CD8-positive, alpha-beta memory T cell (primary cell): Measurements from ENCODE around the gene GUCA1A. TPM values are rescaled to one million over a fixed set of nuclear protein-coding genes. Genes with fewer than 3 reads are reported as not detected.

Source experiments
- CTCF ChIA-PET: fragments of 350-600 bp; sonication (Branson Sonifier 250); formaldehyde crosslinking; loops from one replicate; lab custom pipeline; 2021; ENCODE audit warnings: antibody characterized with exemption; lab: Charles Lee
- POLR2A ChIA-PET: fragments of 350-600 bp; sonication (Branson Sonifier 250); formaldehyde crosslinking; loops from one replicate; lab custom pipeline; 2021; ENCODE audit warnings: antibody characterized with exemption; lab: Charles Lee
- DNase-seq, 5 donors: peaks; one replicate each; pipeline versions ENCODE4 v3.0.0 to v3.0.0-alpha.2; 2020 to 2022; ENCODE audit warnings: mixed read lengths in 1 of 5
- H3K27ac ChIP-seq: one replicate; pipeline ENCODE4 v1.7.0; 2013; ENCODE audit warnings: low read depth, mild to moderate bottlenecking, low read length, moderate library complexity
- H3K27me3 ChIP-seq: 2 replicates; pipeline ENCODE4 v1.7.0; 2013; ENCODE audit warnings: low read length, mild to moderate bottlenecking; ENCODE audit not compliant: insufficient read depth, poor library complexity, severe bottlenecking
- H3K36me3 ChIP-seq: 2 replicates; pipeline ENCODE4 v1.7.0; 2013; ENCODE audit warnings: mild to moderate bottlenecking, low read length, moderate library complexity; ENCODE audit not compliant: insufficient read depth
- H3K4me1 ChIP-seq: 2 replicates; pipeline ENCODE4 v1.7.0; 2013; ENCODE audit warnings: mild to moderate bottlenecking, low read length, moderate library complexity; ENCODE audit not compliant: insufficient read depth
- H3K4me3 ChIP-seq: 2 replicates; pipeline ENCODE4 v1.7.0; 2013; ENCODE audit warnings: mild to moderate bottlenecking, low read length
- H3K9me3 ChIP-seq: 2 replicates; pipeline ENCODE4 v1.7.0; 2013; ENCODE audit warnings: mild to moderate bottlenecking, low read length
- H3K27ac Mint-ChIP-seq, 8 donors: one replicate each; pipeline ENCODE4 v1.8.0; 2020 to 2021; ENCODE audit warnings: mixed read lengths in 8 of 8, mild to moderate bottlenecking in 6 of 8, inconsistent platforms in 3 of 8, moderate library complexity in 3 of 8
- H3K27me3 Mint-ChIP-seq, 2 donors: one replicate each; pipeline ENCODE4 v1.8.0; 2020 to 2021; ENCODE audit warnings: mixed read lengths in 2 of 2, mild to moderate bottlenecking in 1 of 2, moderate library complexity in 1 of 2
- H3K36me3 Mint-ChIP-seq, 3 donors: one replicate each; pipeline ENCODE4 v1.8.0; 2020 to 2021; ENCODE audit warnings: mixed read lengths in 3 of 3, inconsistent platforms in 1 of 3, mild to moderate bottlenecking in 1 of 3
- H3K4me1 Mint-ChIP-seq, 3 donors: one replicate each; pipeline ENCODE4 v1.8.0; 2020 to 2021; ENCODE audit warnings: mixed read lengths in 3 of 3, inconsistent platforms in 1 of 3, mild to moderate bottlenecking in 1 of 3
- H3K4me3 Mint-ChIP-seq, 7 donors: one replicate each; pipeline ENCODE4 v1.8.0; 2020 to 2021; ENCODE audit warnings: mixed read lengths in 7 of 7, mild to moderate bottlenecking in 6 of 7, moderate library complexity in 4 of 7, inconsistent platforms in 2 of 7
- H3K9me3 Mint-ChIP-seq, 5 donors: one replicate each; pipeline ENCODE4 v1.8.0; 2020 to 2022; ENCODE audit warnings: mixed read lengths in 5 of 5, mild to moderate bottlenecking in 3 of 5, moderate library complexity in 2 of 5, inconsistent platforms in 1 of 5
- polyA plus RNA-seq: library from polyadenylated mRNA; unstranded; fragments of 300-500 nt; fragmentation: Illumina TruSeq; gene quantifications from one replicate; pipeline ENCODE4 v1.2.3, GENCODE V29; 2021
- total RNA-seq, 2 experiments: library from RNA; stranded (reverse); gene quantifications; one replicate each; pipeline ENCODE4 v1.2.3, GENCODE V29; 2021

Gene GUCA1A
- total and polyA plus RNA-seq, 3 experiments from 2014 or later, result not detected

- Histone ChIP-seq H3K36me3 (no peaks in the 10 kb centered on the region), H3K4me3 (no peak overlapping the region), H3K4me1 (no peaks in the 10 kb centered on the region), H3K27me3 (no peaks in the 10 kb centered on the region), H3K27ac (no peak overlapping the region), H3K9me3 (no peaks in the 10 kb centered on the region)
- peaks cover 2 to 13% of the 10 kb centered on the region in 2 donors for H3K27me3 Mint-ChIP-seq
- no peak overlapping the region for H3K4me3 Mint-ChIP-seq
- POLR2A ChIA-PET, result no interaction called here
- H3K9me3 Mint-ChIP-seq, result no peaks in the 10 kb centered on the region
- H3K36me3 Mint-ChIP-seq, result no peaks in the 10 kb centered on the region
- no peak overlapping the region for H3K27ac Mint-ChIP-seq
- CTCF ChIA-PET, result no interaction called here
- DNase-seq, result no peak
- no peaks in the 10 kb centered on the region for H3K4me1 Mint-ChIP-seq
Measured at GRCh38 chr6:42158631-42159030, 14.5 kb upstream of the GUCA1A start.

GRCh38 chr6:42159431-42160024 is 13.6 kb upstream of the GUCA1A start:
- Histone ChIP-seq H3K9me3 (no peaks in the 10 kb centered on the region), H3K4me3 (no peak overlapping the region), H3K27me3 (no peaks in the 10 kb centered on the region), H3K36me3 (no peaks in the 10 kb centered on the region), H3K27ac (no peak overlapping the region), H3K4me1 (no peaks in the 10 kb centered on the region)
- ChIA-PET CTCF (no interaction called here), POLR2A (no interaction called here)
- no peak for DNase-seq
- no peaks in the 10 kb centered on the region for H3K36me3 Mint-ChIP-seq
- H3K27ac Mint-ChIP-seq, result no peak overlapping the region
- no peaks in the 10 kb centered on the region for H3K9me3 Mint-ChIP-seq
- H3K27me3 Mint-ChIP-seq, result peaks cover 3 to 13% of the 10 kb centered on the region in 2 donors
- H3K4me1 Mint-ChIP-seq, result no peaks in the 10 kb centered on the region
- no peak overlapping the region for H3K4me3 Mint-ChIP-seq

- H3K27ac ChIP-seq, result no peak overlapping the region
- H3K36me3 ChIP-seq, result no peaks in the 10 kb centered on the region
- Mint-ChIP-seq H3K27ac (no peak overlapping the region), H3K27me3 (peaks cover 11 to 23% of the 10 kb centered on the region in 2 donors), H3K36me3 (no peaks in the 10 kb centered on the region), H3K4me1 (peaks cover 0 to 3% (median 1%) of the 10 kb centered on the region in 3 donors), H3K4me3 (no peak overlapping the region), H3K9me3 (no peaks in the 10 kb centered on the region)
- H3K9me3 ChIP-seq, result no peaks in the 10 kb centered on the region
- no peak for DNase-seq
- ChIA-PET POLR2A (no interaction called here), CTCF (interaction anchor here (1.0 to 3.8 kb wide), 3 partner anchors 27 to 58 kb away, joined by 3 to 13 read pairs (median 9); no protein-coding TSS in a partner anchor)
- no peak overlapping the region for H3K4me3 ChIP-seq
- no peaks in the 10 kb centered on the region for H3K27me3 ChIP-seq
- H3K4me1 ChIP-seq, result peaks cover 5% of the 10 kb centered on the region
Measured at GRCh38 chr6:42162384-42162783, 10.8 kb upstream of the GUCA1A start.

GRCh38 chr6:42162812-42163211 is 10.4 kb upstream of the GUCA1A start:
- Mint-ChIP-seq H3K4me3 (no peak overlapping the region), H3K9me3 (no peaks in the 10 kb centered on the region), H3K27me3 (peaks cover 13 to 23% of the 10 kb centered on the region in 2 donors), H3K36me3 (no peaks in the 10 kb centered on the region), H3K27ac (no peak overlapping the region), H3K4me1 (peaks cover 0 to 3% (median 1%) of the 10 kb centered on the region in 3 donors)
- no peaks in the 10 kb centered on the region for H3K36me3 ChIP-seq
- no peaks in the 10 kb centered on the region for H3K9me3 ChIP-seq
- H3K27ac ChIP-seq, result no peak overlapping the region
- no peaks in the 10 kb centered on the region for H3K27me3 ChIP-seq
- peaks cover 5% of the 10 kb centered on the region for H3K4me1 ChIP-seq
- CTCF ChIA-PET, result interaction anchor here (3.8 kb wide), 1 partner anchor 59 kb away, joined by 13 read pairs; no protein-coding TSS in a partner anchor
- no peak for DNase-seq
- H3K4me3 ChIP-seq, result no peak overlapping the region
- POLR2A ChIA-PET, result no interaction called here

- peaks cover 0 to 3% (median 1%) of the 10 kb centered on the region in 3 donors for H3K4me1 Mint-ChIP-seq
- DNase-seq, result no peak
- H3K27ac ChIP-seq, result no peak overlapping the region
- H3K27me3 ChIP-seq, result no peaks in the 10 kb centered on the region
- peaks cover 20 to 23% of the 10 kb centered on the region in 2 donors for H3K27me3 Mint-ChIP-seq
- H3K4me1 ChIP-seq, result peaks cover 5% of the 10 kb centered on the region
- H3K9me3 Mint-ChIP-seq, result no peaks in the 10 kb centered on the region
- no peak overlapping the region for H3K4me3 Mint-ChIP-seq
- no peaks in the 10 kb centered on the region for H3K36me3 Mint-ChIP-seq
- H3K36me3 ChIP-seq, result no peaks in the 10 kb centered on the region
- no peak overlapping the region for H3K4me3 ChIP-seq
- no peaks in the 10 kb centered on the region for H3K9me3 ChIP-seq
- no peak overlapping the region for H3K27ac Mint-ChIP-seq
- CTCF ChIA-PET, result interaction anchor here (0.8 to 3.8 kb wide), 5 partner anchors 8 to 384 kb away, joined by 3 to 13 read pairs (median 4); partner anchors contain the start of gene TOMM6
- POLR2A ChIA-PET, result interaction anchor here (0.7 kb wide), 1 partner anchor 357 kb away, joined by 3 read pairs; no protein-coding TSS in a partner anchor
Measured at GRCh38 chr6:42163981-42164380, 9.2 kb upstream of the GUCA1A start.

GRCh38 chr6:42165016-42165415 is 8.1 kb upstream of the GUCA1A start:
- no peak overlapping the region for H3K4me3 ChIP-seq
- no peaks in the 10 kb centered on the region for H3K9me3 Mint-ChIP-seq
- H3K27ac ChIP-seq, result no peak overlapping the region
- DNase-seq, result no peak
- H3K4me1 ChIP-seq, result peaks cover 5% of the 10 kb centered on the region
- no peaks in the 10 kb centered on the region for H3K9me3 ChIP-seq
- CTCF ChIA-PET, result interaction anchor here (0.9 to 3.8 kb wide), 6 partner anchors 14 to 383 kb away, joined by 3 to 13 read pairs (median 4); no protein-coding TSS in a partner anchor
- H3K36me3 ChIP-seq, result no peaks in the 10 kb centered on the region
- POLR2A ChIA-PET, result no interaction called here
- peaks cover 0 to 3% (median 1%) of the 10 kb centered on the region in 3 donors for H3K4me1 Mint-ChIP-seq
- peaks cover 20 to 26% of the 10 kb centered on the region in 2 donors for H3K27me3 Mint-ChIP-seq
- no peaks in the 10 kb centered on the region for H3K27me3 ChIP-seq
- no peak overlapping the region for H3K4me3 Mint-ChIP-seq
- H3K27ac Mint-ChIP-seq, result no peak overlapping the region
- no peaks in the 10 kb centered on the region for H3K36me3 Mint-ChIP-seq

GRCh38 chr6:42166444-42167141 is 6.6 kb upstream of the GUCA1A start:
- Mint-ChIP-seq H3K27ac (peak overlapping the region in 2 of 8 donors; percentile 6 to 56), H3K4me1 (peaks cover 0 to 3% (median 1%) of the 10 kb centered on the region in 3 donors), H3K36me3 (no peaks in the 10 kb centered on the region), H3K9me3 (no peaks in the 10 kb centered on the region), H3K27me3 (peaks cover 17 to 20% of the 10 kb centered on the region in 2 donors), H3K4me3 (no peak overlapping the region)
- Histone ChIP-seq H3K9me3 (no peaks in the 10 kb centered on the region), H3K36me3 (no peaks in the 10 kb centered on the region), H3K27ac (no peak overlapping the region), H3K4me3 (no peak overlapping the region), H3K27me3 (no peaks in the 10 kb centered on the region), H3K4me1 (peaks cover 5% of the 10 kb centered on the region)
- DNase-seq, result peak; percentile 57 to 80 (median 71)
- CTCF ChIA-PET, result interaction anchor here (1.0 to 1.6 kb wide), 3 partner anchors 11 to 382 kb away, joined by 3 read pairs; no protein-coding TSS in a partner anchor
- POLR2A ChIA-PET, result interaction anchor here (0.6 kb wide), 1 partner anchor 150 kb away, joined by 7 read pairs; no protein-coding TSS in a partner anchor

GRCh38 chr6:42168650-42169049 is 4.5 kb upstream of the GUCA1A start:
- ChIA-PET POLR2A (no interaction called here), CTCF (interaction anchor here (0.9 to 1.8 kb wide), 3 partner anchors 13 to 64 kb away, joined by 3 to 7 read pairs (median 5); a partner anchor contains a TSS)
- Mint-ChIP-seq H3K4me1 (peaks cover 0 to 3% (median 1%) of the 10 kb centered on the region in 3 donors), H3K27me3 (peaks cover 14 to 20% of the 10 kb centered on the region in 2 donors), H3K36me3 (no peaks in the 10 kb centered on the region), H3K27ac (no peak overlapping the region), H3K4me3 (no peak overlapping the region), H3K9me3 (no peaks in the 10 kb centered on the region)
- Histone ChIP-seq H3K27ac (no peak overlapping the region), H3K4me3 (no peak overlapping the region), H3K36me3 (no peaks in the 10 kb centered on the region), H3K9me3 (no peaks in the 10 kb centered on the region), H3K4me1 (peaks cover 5% of the 10 kb centered on the region), H3K27me3 (no peaks in the 10 kb centered on the region)
- DNase-seq, result no peak
